Mucosa of rectum (tissue), 2 donors: ENCODE data around the gene TAB3.
A peak's percentile ranks its signal among the peaks of the same experiment; 100 is the strongest.

Source experiments
- H3K27ac ChIP-seq, 2 donors: one replicate each; pipeline ENCODE4 v1.7.0; 2013; ENCODE audit warnings: inconsistent platforms in 2 of 2, low read depth in 2 of 2, low read length in 2 of 2
- H3K27me3 ChIP-seq, 2 donors: one replicate each; pipeline ENCODE4 v1.7.0; 2013; ENCODE audit warnings: low read length in 2 of 2; ENCODE audit not compliant: control insufficient read depth in 2 of 2, insufficient read depth in 2 of 2
- H3K36me3 ChIP-seq, 2 donors: one replicate each; pipeline ENCODE4 v1.7.0; 2013; ENCODE audit warnings: low read length in 2 of 2; ENCODE audit not compliant: control insufficient read depth in 2 of 2, insufficient read depth in 2 of 2
- H3K4me1 ChIP-seq, 2 donors: one replicate each; pipeline ENCODE4 v1.7.0; 2013; ENCODE audit warnings: low read length in 2 of 2, mild to moderate bottlenecking in 1 of 2; ENCODE audit not compliant: control insufficient read depth in 2 of 2, insufficient read depth in 2 of 2
- H3K4me3 ChIP-seq, 2 donors: one replicate each; pipeline ENCODE4 v1.7.0; 2013; ENCODE audit warnings: low read length in 2 of 2
- H3K9ac ChIP-seq, 2 donors: one replicate each; pipeline ENCODE4 v1.7.0; 2013; ENCODE audit warnings: low read length in 2 of 2, low read depth in 1 of 2, mild to moderate bottlenecking in 1 of 2
- H3K9me3 ChIP-seq, 2 donors: one replicate each; pipeline ENCODE4 v1.7.0; 2013; ENCODE audit warnings: low read length in 2 of 2; ENCODE audit not compliant: control insufficient read depth in 2 of 2
- donor health status: healthy.
- donor health status: Normal muscosa, but diverticular disease.

TAB3 gene

GRCh38 chrX:30889147-30890140 is at the start of gene TAB3:
Gene TAB3, minus strand, starts transcription at chrX:30889254. Its CDS starts 29,666 bp downstream, at chrX:30859588.
- Histone ChIP-seq H3K27ac (peak within 1 kb of the TSS; percentile 82 to 83), H3K4me1 (no peaks in the 10 kb centered on the region), H3K36me3 (no peaks in the 10 kb centered on the region), H3K27me3 (no peaks in the 10 kb centered on the region), H3K9ac (peak within 1 kb of the TSS; percentile 79 to 85), H3K4me3 (peak within 1 kb of the TSS; percentile 75 to 89), H3K9me3 (no peaks in the 10 kb centered on the region)

- Histone ChIP-seq H3K27ac (no peak overlapping the region), H3K9me3 (no peaks in the 10 kb centered on the region), H3K27me3 (peaks cover 0 to 2% of the 10 kb centered on the region in 2 donors), H3K9ac (no peak overlapping the region), H3K36me3 (no peaks in the 10 kb centered on the region), H3K4me1 (no peaks in the 10 kb centered on the region), H3K4me3 (no peak overlapping the region)
These were observed 49.2 kb upstream of the TAB3 start for GRCh38 chrX:30938295-30938694.

GRCh38 chrX:30935985-30936384 is 46.9 kb upstream of the TAB3 start:
- Histone ChIP-seq H3K9ac (no peak overlapping the region), H3K4me3 (no peak overlapping the region), H3K27ac (no peak overlapping the region), H3K36me3 (no peaks in the 10 kb centered on the region), H3K4me1 (no peaks in the 10 kb centered on the region), H3K27me3 (peaks cover 0 to 2% of the 10 kb centered on the region in 2 donors), H3K9me3 (no peaks in the 10 kb centered on the region)

- no peak overlapping the region for H3K9ac ChIP-seq
These were observed 42.9 kb upstream of the TAB3 start for GRCh38 chrX:30931920-30932319.

GRCh38 chrX:30930679-30931078 is 41.6 kb upstream of the TAB3 start:
- Histone ChIP-seq H3K4me3 (no peak overlapping the region), H3K27me3 (peaks cover 0 to 2% of the 10 kb centered on the region in 2 donors), H3K27ac (no peak overlapping the region), H3K36me3 (no peaks in the 10 kb centered on the region), H3K4me1 (no peaks in the 10 kb centered on the region), H3K9me3 (peaks cover 0 to 2% of the 10 kb centered on the region in 2 donors), H3K9ac (no peak overlapping the region)

More at GRCh38 chrX:30931920-30932319, 42.9 kb upstream of the TAB3 start:
- H3K27ac ChIP-seq: no peak overlapping the region
- peaks cover 0 to 2% of the 10 kb centered on the region in 2 donors for H3K9me3 ChIP-seq
- no peak overlapping the region for H3K4me3 ChIP-seq
- H3K36me3 ChIP-seq: no peaks in the 10 kb centered on the region
- H3K27me3 ChIP-seq: peaks cover 0 to 2% of the 10 kb centered on the region in 2 donors
- no peaks in the 10 kb centered on the region for H3K4me1 ChIP-seq

GRCh38 chrX:30930143-30930542 is 41.1 kb upstream of the TAB3 start:
- Histone ChIP-seq H3K27ac (no peak overlapping the region), H3K9me3 (peaks cover 0 to 2% of the 10 kb centered on the region in 2 donors), H3K36me3 (no peaks in the 10 kb centered on the region), H3K27me3 (peaks cover 0 to 2% of the 10 kb centered on the region in 2 donors), H3K9ac (no peak overlapping the region), H3K4me1 (no peaks in the 10 kb centered on the region), H3K4me3 (no peak overlapping the region)

- Histone ChIP-seq H3K27ac (no peak overlapping the region), H3K27me3 (no peaks in the 10 kb centered on the region), H3K4me1 (no peaks in the 10 kb centered on the region), H3K9ac (no peak overlapping the region), H3K4me3 (no peak overlapping the region), H3K36me3 (no peaks in the 10 kb centered on the region), H3K9me3 (no peaks in the 10 kb centered on the region)
These were observed 31.2 kb upstream of the TAB3 start for GRCh38 chrX:30920271-30920670.

- Histone ChIP-seq H3K4me3 (no peak overlapping the region), H3K4me1 (no peaks in the 10 kb centered on the region), H3K9ac (no peak overlapping the region), H3K27me3 (no peaks in the 10 kb centered on the region), H3K9me3 (no peaks in the 10 kb centered on the region), H3K36me3 (no peaks in the 10 kb centered on the region), H3K27ac (no peak overlapping the region)
These were observed 29.4 kb upstream of the TAB3 start for GRCh38 chrX:30918480-30918879.

GRCh38 chrX:30913492-30913891 is 24.4 kb upstream of the TAB3 start:
- Histone ChIP-seq H3K9ac (no peak overlapping the region), H3K9me3 (no peaks in the 10 kb centered on the region), H3K4me3 (no peak overlapping the region), H3K36me3 (no peaks in the 10 kb centered on the region), H3K4me1 (no peaks in the 10 kb centered on the region), H3K27ac (no peak overlapping the region), H3K27me3 (no peaks in the 10 kb centered on the region)

GRCh38 chrX:30910124-30910860 is 21.2 kb upstream of the TAB3 start:
- no peaks in the 10 kb centered on the region for H3K9me3 ChIP-seq
- H3K4me3 ChIP-seq: no peak overlapping the region
- H3K4me1 ChIP-seq: no peaks in the 10 kb centered on the region
- H3K9ac ChIP-seq: no peak overlapping the region
- no peak overlapping the region for H3K27ac ChIP-seq
- no peaks in the 10 kb centered on the region for H3K36me3 ChIP-seq
- peaks cover 0 to 5% of the 10 kb centered on the region in 2 donors for H3K27me3 ChIP-seq
